HG03354 (cell line): ENCODE measurements around the gene RND2.

ENCODE experiments used
- ATAC-seq: cut with Tn5 transposase; IDR thresholded peaks from one replicate; pipeline ENCODE4 v1.9.1; 2021; ENCODE audit warnings: mild to moderate bottlenecking; ENCODE audit not compliant: unreplicated experiment, poor library complexity, severe bottlenecking

RND2 gene

GRCh38 chr17:43003542-43004172 is 21.4 kb upstream of the RND2 start:
- ATAC-seq, result no peak

- peak; percentile 83 for ATAC-seq
Measured at GRCh38 chr17:43006639-43007551, 18.1 kb upstream of the RND2 start, which contains the start of gene IFI35. Gene IFI35 (plus strand): TSS chr17:43006784. CDS start chr17:43006948, 164 bp downstream.

- ATAC-seq, result no peak
Measured at GRCh38 chr17:43010667-43011308, 14.2 kb upstream of the RND2 start.

GRCh38 chr17:43011728-43012472 is 13.1 kb upstream of the RND2 start:
- no peak for ATAC-seq

- no peak for ATAC-seq
Measured at GRCh38 chr17:43013296-43013695, 11.7 kb upstream of the RND2 start.

GRCh38 chr17:43014020-43014648 is 10.9 kb upstream of the RND2 start:
- no peak for ATAC-seq

GRCh38 chr17:43014649-43015542 is 10.1 kb upstream of the RND2 start:
- ATAC-seq, result no peak

GRCh38 chr17:43015579-43015978 is 9.5 kb upstream of the RND2 start:
- ATAC-seq, result no peak

GRCh38 chr17:43016216-43016615 is 8.8 kb upstream of the RND2 start:
- no peak for ATAC-seq

GRCh38 chr17:43018008-43018853 is 6.8 kb upstream of the RND2 start:
- no peak for ATAC-seq

GRCh38 chr17:43018932-43019331 is 6.1 kb upstream of the RND2 start:
- ATAC-seq, result no peak

GRCh38 chr17:43019418-43019817 is 5.6 kb upstream of the RND2 start:
- no peak for ATAC-seq

- ATAC-seq, result no peak
Measured at GRCh38 chr17:43020030-43020621, 4.9 kb upstream of the RND2 start.

GRCh38 chr17:43020789-43021740 is 4.0 kb upstream of the RND2 start:
- no peak for ATAC-seq

- no peak for ATAC-seq
Measured at GRCh38 chr17:43021741-43022512, 3.1 kb upstream of the RND2 start, which contains the start of gene VAT1. Gene VAT1 (minus strand): TSS chr17:43022385. CDS start chr17:43022322, 63 bp downstream.
